HCT116 (cell line): ENCODE data around the gene PKIB. TPM values are rescaled to one million over a fixed set of nuclear protein-coding genes. Genes with fewer than 3 reads are reported as not detected.

ENCODE experiments used
- ATAC-seq: fragments of 200-7000 bp; cut with Tn5 transposase; 2 replicates; pipeline ENCODE4 v1.9.1; 2020; ENCODE audit warnings: mild to moderate bottlenecking, moderate library complexity
- BruUV-seq: library from RNA; stranded (reverse); fragments of 400-500 nt; replicated peaks from 2 replicates; lab custom pipeline; 2021; lab: Mats Ljungman, UMichigan
- CTCF ChIA-PET: fragments of 300-600 bp; sonication (Branson Sonifier 250); formaldehyde crosslinking; loops from one replicate; lab custom pipeline; 2021; ENCODE audit warnings: antibody characterized with exemption; lab: Charles Lee
- POLR2A ChIA-PET: fragments of 300-600, 350-600 bp; sonication (Branson Sonifier 250); formaldehyde crosslinking; loops from one replicate; lab custom pipeline; 2021; ENCODE audit warnings: antibody characterized with exemption; lab: Charles Lee
- RAD21 ChIA-PET, 2 experiments: fragments of 300-600 bp; sonication (Branson Sonifier 250); formaldehyde crosslinking; loops; one replicate each; lab custom pipeline; 2023; ENCODE audit warnings: low total read pairs in 2 of 2; ENCODE audit not compliant: uncharacterized antibody in 2 of 2, unreplicated experiment in 2 of 2, low non-redundant PET in 1 of 2; lab: Charles Lee
- DNase-seq: peaks from one replicate; pipeline ENCODE4 v3.0.0-alpha.2; 2010; ENCODE audit warnings: low read depth, low spot score
- H2AFZ ChIP-seq: fragments of 200-600 bp; shearing (Covaris generic), sonication (generic); 2 replicates; pipeline ENCODE4 v1.6.1; 2017; ENCODE audit warnings: low read depth, mixed run types, mixed read lengths, antibody characterized with exemption, low read length; ENCODE audit not compliant: poor library complexity, severe bottlenecking
- H3K27ac ChIP-seq: 2 replicates; pipeline ENCODE4 v1.5.1; 2012; ENCODE audit warnings: low read depth, low read length
- H3K27me3 ChIP-seq: fragments of 200-600 bp; sonication (generic); 2 replicates; pipeline ENCODE4 v1.6.1; 2016; ENCODE audit warnings: mixed run types, low read length, mixed read lengths; ENCODE audit not compliant: insufficient read depth
- H3K36me3 ChIP-seq, 2 experiments: fragments of 200-500 bp in 1 of 2; fragments of 200-600 bp in 1 of 2; sonication (Bioruptor generic) in 1 of 2; sonication (generic) in 1 of 2; 2 replicates each; pipeline versions ENCODE4 v1.5.1 to v1.6.1; 2014 to 2016; ENCODE audit warnings: low read length in 2 of 2, inconsistent platforms in 1 of 2, mixed read lengths in 1 of 2, mixed run types in 1 of 2; ENCODE audit not compliant: insufficient read depth in 2 of 2, control insufficient read depth in 1 of 2
- H3K4me1 ChIP-seq, 2 experiments: fragments of 200-600 bp in 1 of 2; sonication (generic) in 1 of 2; 2 replicates each; pipeline versions ENCODE4 v1.5.1 to v1.6.1; 2012 to 2017; ENCODE audit warnings: low read length in 2 of 2, inconsistent platforms in 1 of 2, mild to moderate bottlenecking in 1 of 2, mixed read lengths in 1 of 2, mixed run types in 1 of 2, moderate library complexity in 1 of 2; ENCODE audit not compliant: insufficient read depth in 2 of 2, control insufficient read depth in 1 of 2
- H3K4me2 ChIP-seq: fragments of 200-600 bp; sonication (generic); 2 replicates; pipeline ENCODE4 v1.6.1; 2017; ENCODE audit warnings: mixed run types, low read length, mixed read lengths
- H3K4me3 ChIP-seq, 2 experiments: fragments of 200-600 bp in 1 of 2; sonication (generic) in 1 of 2; replicated peaks in 1 of 2; 2 replicates each; pipeline ENCODE4 v1.5.1; 2011 to 2016; ENCODE audit warnings: low read length in 2 of 2, control low read depth in 1 of 2, low read depth in 1 of 2, mild to moderate bottlenecking in 1 of 2, mixed read lengths in 1 of 2, mixed run types in 1 of 2
- H3K79me2 ChIP-seq: fragments of 200-600 bp; sonication (generic); 2 replicates; pipeline ENCODE4 v1.6.1; 2017; ENCODE audit warnings: mild to moderate bottlenecking, mixed run types, low read length, moderate library complexity, mixed read lengths; ENCODE audit not compliant: insufficient read depth
- H3K9ac ChIP-seq: fragments of 200-600 bp; sonication (generic); 2 replicates; pipeline ENCODE4 v1.6.1; 2016; ENCODE audit warnings: low read length, mixed read lengths
- H3K9me2 ChIP-seq: fragments of 200-600 bp; sonication (generic), shearing (Covaris generic); 2 replicates; pipeline ENCODE4 v1.6.1; 2017; ENCODE audit warnings: mixed run types, mild to moderate bottlenecking, moderate library complexity; ENCODE audit not compliant: insufficient read depth
- H3K9me3 ChIP-seq, 2 experiments: fragments of 200-500 bp in 1 of 2; fragments of 200-600 bp in 1 of 2; sonication (Bioruptor generic) in 1 of 2; sonication (generic) in 1 of 2; 2 replicates each; pipeline ENCODE4 v1.6.1; 2014 to 2017; ENCODE audit warnings: low read length in 2 of 2, mixed read lengths in 2 of 2, inconsistent platforms in 1 of 2, low read depth in 1 of 2, mild to moderate bottlenecking in 1 of 2, mixed run types in 1 of 2, moderate library complexity in 1 of 2; ENCODE audit not compliant: control insufficient read depth in 1 of 2, insufficient read depth in 1 of 2
- H4K20me1 ChIP-seq: fragments of 200-600 bp; sonication (generic), shearing (Covaris generic); 2 replicates; pipeline ENCODE4 v1.6.1; 2017; ENCODE audit warnings: mixed run types, mild to moderate bottlenecking, moderate library complexity; ENCODE audit not compliant: insufficient read depth
- CEBPB ChIP-seq: IDR thresholded peaks from 2 replicates; pipeline ENCODE4 v1.6.1; 2012; ENCODE audit warnings: low read depth
- EGR1 ChIP-seq: IDR thresholded peaks from 2 replicates; pipeline ENCODE4 v1.6.1; 2012; ENCODE audit warnings: low read depth
- ELF1 ChIP-seq: IDR thresholded peaks from 2 replicates; pipeline ENCODE4 v1.6.1; 2012; ENCODE audit warnings: low read depth, borderline replicate concordance
- FOSL1 ChIP-seq: IDR thresholded peaks from 2 replicates; pipeline ENCODE4 v1.6.1; 2012; ENCODE audit warnings: low read depth
- JUND ChIP-seq: IDR thresholded peaks from 2 replicates; pipeline ENCODE4 v1.6.1; 2012
- POLR2AphosphoS5 ChIP-seq: IDR thresholded peaks from 2 replicates; pipeline ENCODE4 v1.6.1; 2011; ENCODE audit warnings: mild to moderate bottlenecking, low read depth, low read length, moderate library complexity
- RAD21 ChIP-seq: IDR thresholded peaks from 2 replicates; pipeline ENCODE4 v1.6.1; 2012; ENCODE audit warnings: low read depth, mild to moderate bottlenecking
- TCF7L2 ChIP-seq: IDR thresholded peaks from 2 replicates; pipeline ENCODE4 v1.7.0; 2011; ENCODE audit warnings: borderline replicate concordance, inconsistent platforms; ENCODE audit not compliant: insufficient read depth, insufficient read length; ENCODE audit errors: extremely low read depth
- YY1 ChIP-seq: IDR thresholded peaks from 2 replicates; pipeline ENCODE4 v1.6.1; 2011; ENCODE audit warnings: low read length, low read depth, moderate library complexity, mild to moderate bottlenecking; ENCODE audit not compliant: insufficient replicate concordance; ENCODE audit errors: extremely low read depth
- ZFX ChIP-seq: fragments of 450-650 bp; IDR thresholded peaks from 2 replicates; pipeline ENCODE4 v1.6.1; 2017
- ZNF274 ChIP-seq: fragments of 200-500 bp; sonication (Bioruptor generic); IDR thresholded peaks from 2 replicates; pipeline ENCODE4 v1.6.1; 2014; ENCODE audit warnings: mild to moderate bottlenecking, low read depth, low read length, inconsistent platforms
- intact Hi-C: fragments of 100-400 bp; cut with micrococcal nuclease; formaldehyde crosslinking; loops from 2 replicates; pipeline ENCODE4 v1.10.0; 2022
- total RNA-seq: library from RNA; stranded (reverse); gene quantifications from one replicate; pipeline ENCODE4 v1.2.1, GENCODE V29; 2021; ENCODE audit not compliant: unreplicated experiment
- TF ChIP-seq, protein P1 (sequence below): IDR thresholded peaks from 2 replicates; pipeline ENCODE4 v1.6.1; 2011; ENCODE audit warnings: mild to moderate bottlenecking, low read length, moderate library complexity; ENCODE audit not compliant: insufficient replicate concordance; ENCODE audit errors: extremely low read depth
- TF ChIP-seq, protein P2 (sequence below), 3 experiments: fragments of 200-600 bp in 1 of 3; sonication (generic) in 1 of 3; IDR thresholded peaks in 2 of 3; conservative IDR thresholded peaks in 1 of 3; 2 replicates each; pipeline ENCODE4 v1.5.1; 2012 to 2017; ENCODE audit warnings: low read depth in 2 of 3, low read length in 2 of 3, antibody characterized with exemption in 1 of 3, borderline replicate concordance in 1 of 3, control low read depth in 1 of 3, mild to moderate bottlenecking in 1 of 3, mixed read lengths in 1 of 3, mixed run types in 1 of 3, moderate library complexity in 1 of 3; ENCODE audit not compliant: insufficient read depth in 1 of 3
- TF ChIP-seq, protein P3 (sequence below): IDR thresholded peaks from 2 replicates; pipeline ENCODE4 v1.6.1; 2012
- TF ChIP-seq, protein P4 (sequence below): IDR thresholded peaks from 2 replicates; pipeline ENCODE4 v1.6.1; 2012; ENCODE audit warnings: low read depth

PKIB gene
- total RNA-seq, 1 experiment from 2014 or later, result 24.0 TPM

- TF ChIP-seq, protein P1, sequence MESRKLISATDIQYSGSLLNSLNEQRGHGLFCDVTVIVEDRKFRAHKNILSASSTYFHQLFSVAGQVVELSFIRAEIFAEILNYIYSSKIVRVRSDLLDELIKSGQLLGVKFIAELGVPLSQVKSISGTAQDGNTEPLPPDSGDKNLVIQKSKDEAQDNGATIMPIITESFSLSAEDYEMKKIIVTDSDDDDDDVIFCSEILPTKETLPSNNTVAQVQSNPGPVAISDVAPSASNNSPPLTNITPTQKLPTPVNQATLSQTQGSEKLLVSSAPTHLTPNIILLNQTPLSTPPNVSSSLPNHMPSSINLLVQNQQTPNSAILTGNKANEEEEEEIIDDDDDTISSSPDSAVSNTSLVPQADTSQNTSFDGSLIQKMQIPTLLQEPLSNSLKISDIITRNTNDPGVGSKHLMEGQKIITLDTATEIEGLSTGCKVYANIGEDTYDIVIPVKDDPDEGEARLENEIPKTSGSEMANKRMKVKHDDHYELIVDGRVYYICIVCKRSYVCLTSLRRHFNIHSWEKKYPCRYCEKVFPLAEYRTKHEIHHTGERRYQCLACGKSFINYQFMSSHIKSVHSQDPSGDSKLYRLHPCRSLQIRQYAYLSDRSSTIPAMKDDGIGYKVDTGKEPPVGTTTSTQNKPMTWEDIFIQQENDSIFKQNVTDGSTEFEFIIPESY, result no peak
- no peak for TF ChIP-seq CEBPB
These were observed 141.1 kb downstream of the PKIB start (continued) for GRCh38 chr6:122751326-122751725.

DNA sequence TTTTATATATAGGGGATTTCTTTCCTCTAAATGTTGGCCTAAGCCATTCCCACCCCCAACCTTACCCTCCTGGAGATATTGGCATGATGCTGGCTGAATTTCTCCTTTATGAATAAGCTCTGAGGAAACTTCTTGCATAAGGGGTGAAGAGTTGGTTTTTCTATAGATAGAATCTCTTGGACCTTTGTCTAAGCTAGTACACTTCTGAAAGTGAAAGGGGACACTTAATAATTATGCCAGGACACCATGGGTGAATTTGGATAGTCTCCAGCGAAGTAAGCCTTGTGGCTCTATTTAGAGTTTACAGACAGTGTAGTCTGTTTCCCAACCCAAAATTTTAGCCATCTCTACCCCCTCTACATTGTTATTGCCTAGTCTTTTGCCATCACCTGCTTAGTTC lies 142.3 kb downstream of the PKIB start:
- no peaks in the 10 kb centered on the region for H3K27me3 ChIP-seq
- POLR2A ChIA-PET, result no interaction called here
- RAD21 ChIA-PET, result no interaction called here
- TF ChIP-seq POLR2AphosphoS5 (no peak), EGR1 (no peak), ZNF274 (no peak), ZFX (no peak), RAD21 (no peak), JUND (no peak), TCF7L2 (no peak), ELF1 (no peak), CEBPB (no peak), FOSL1 (no peak), YY1 (no peak)
- TF ChIP-seq, protein P2, sequence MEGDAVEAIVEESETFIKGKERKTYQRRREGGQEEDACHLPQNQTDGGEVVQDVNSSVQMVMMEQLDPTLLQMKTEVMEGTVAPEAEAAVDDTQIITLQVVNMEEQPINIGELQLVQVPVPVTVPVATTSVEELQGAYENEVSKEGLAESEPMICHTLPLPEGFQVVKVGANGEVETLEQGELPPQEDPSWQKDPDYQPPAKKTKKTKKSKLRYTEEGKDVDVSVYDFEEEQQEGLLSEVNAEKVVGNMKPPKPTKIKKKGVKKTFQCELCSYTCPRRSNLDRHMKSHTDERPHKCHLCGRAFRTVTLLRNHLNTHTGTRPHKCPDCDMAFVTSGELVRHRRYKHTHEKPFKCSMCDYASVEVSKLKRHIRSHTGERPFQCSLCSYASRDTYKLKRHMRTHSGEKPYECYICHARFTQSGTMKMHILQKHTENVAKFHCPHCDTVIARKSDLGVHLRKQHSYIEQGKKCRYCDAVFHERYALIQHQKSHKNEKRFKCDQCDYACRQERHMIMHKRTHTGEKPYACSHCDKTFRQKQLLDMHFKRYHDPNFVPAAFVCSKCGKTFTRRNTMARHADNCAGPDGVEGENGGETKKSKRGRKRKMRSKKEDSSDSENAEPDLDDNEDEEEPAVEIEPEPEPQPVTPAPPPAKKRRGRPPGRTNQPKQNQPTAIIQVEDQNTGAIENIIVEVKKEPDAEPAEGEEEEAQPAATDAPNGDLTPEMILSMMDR (IDR thresholded peaks at IDR 0.05 in 2 of 3, conservative IDR thresholded peaks at IDR 0.05 in 1 of 3; ENCODE audit: borderline replicate concordance in 1 of 3, insufficient read depth in 1 of 3, low read depth in 2 of 3, low read length in 2 of 3), result no peak
- TF ChIP-seq, protein P1, result no peak
- TF ChIP-seq, protein P3, sequence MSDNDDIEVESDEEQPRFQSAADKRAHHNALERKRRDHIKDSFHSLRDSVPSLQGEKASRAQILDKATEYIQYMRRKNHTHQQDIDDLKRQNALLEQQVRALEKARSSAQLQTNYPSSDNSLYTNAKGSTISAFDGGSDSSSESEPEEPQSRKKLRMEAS, result no peak
- TF ChIP-seq, protein P4, sequence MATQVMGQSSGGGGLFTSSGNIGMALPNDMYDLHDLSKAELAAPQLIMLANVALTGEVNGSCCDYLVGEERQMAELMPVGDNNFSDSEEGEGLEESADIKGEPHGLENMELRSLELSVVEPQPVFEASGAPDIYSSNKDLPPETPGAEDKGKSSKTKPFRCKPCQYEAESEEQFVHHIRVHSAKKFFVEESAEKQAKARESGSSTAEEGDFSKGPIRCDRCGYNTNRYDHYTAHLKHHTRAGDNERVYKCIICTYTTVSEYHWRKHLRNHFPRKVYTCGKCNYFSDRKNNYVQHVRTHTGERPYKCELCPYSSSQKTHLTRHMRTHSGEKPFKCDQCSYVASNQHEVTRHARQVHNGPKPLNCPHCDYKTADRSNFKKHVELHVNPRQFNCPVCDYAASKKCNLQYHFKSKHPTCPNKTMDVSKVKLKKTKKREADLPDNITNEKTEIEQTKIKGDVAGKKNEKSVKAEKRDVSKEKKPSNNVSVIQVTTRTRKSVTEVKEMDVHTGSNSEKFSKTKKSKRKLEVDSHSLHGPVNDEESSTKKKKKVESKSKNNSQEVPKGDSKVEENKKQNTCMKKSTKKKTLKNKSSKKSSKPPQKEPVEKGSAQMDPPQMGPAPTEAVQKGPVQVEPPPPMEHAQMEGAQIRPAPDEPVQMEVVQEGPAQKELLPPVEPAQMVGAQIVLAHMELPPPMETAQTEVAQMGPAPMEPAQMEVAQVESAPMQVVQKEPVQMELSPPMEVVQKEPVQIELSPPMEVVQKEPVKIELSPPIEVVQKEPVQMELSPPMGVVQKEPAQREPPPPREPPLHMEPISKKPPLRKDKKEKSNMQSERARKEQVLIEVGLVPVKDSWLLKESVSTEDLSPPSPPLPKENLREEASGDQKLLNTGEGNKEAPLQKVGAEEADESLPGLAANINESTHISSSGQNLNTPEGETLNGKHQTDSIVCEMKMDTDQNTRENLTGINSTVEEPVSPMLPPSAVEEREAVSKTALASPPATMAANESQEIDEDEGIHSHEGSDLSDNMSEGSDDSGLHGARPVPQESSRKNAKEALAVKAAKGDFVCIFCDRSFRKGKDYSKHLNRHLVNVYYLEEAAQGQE, result no peak

More for the DNA sequence above, 142.3 kb downstream of the PKIB start:
- Histone ChIP-seq H3K79me2 (no peaks in the 10 kb centered on the region), H3K9me2 (no peaks in the 10 kb centered on the region), H3K9ac (no peak overlapping the region), H4K20me1 (no peaks in the 10 kb centered on the region), H2AFZ (no peak overlapping the region), H3K27ac (no peak overlapping the region), H3K4me1 (no peaks in the 10 kb centered on the region), H3K4me2 (no peak overlapping the region), H3K9me3 (no peaks in the 10 kb centered on the region), H3K4me3 (no peak overlapping the region), H3K36me3 (no peaks in the 10 kb centered on the region)
- no TSS peak for BruUV-seq
- ATAC-seq (no peak), DNase-seq (no peak)
- CTCF ChIA-PET, result no interaction called here
- intact Hi-C loops, result no loop called here
